CD4-positive, alpha-beta memory T cell (primary cell): ENCODE measurements around the gene GPR132. TPM values are rescaled to one million over a fixed set of nuclear protein-coding genes. Genes with fewer than 3 reads are reported as not detected.

ENCODE experiments used
- CTCF ChIA-PET: fragments of 350-600 bp; sonication (Branson Sonifier 250); formaldehyde crosslinking; loops from one replicate; lab custom pipeline; 2021; ENCODE audit warnings: inconsistent platforms; ENCODE audit not compliant: partially characterized antibody; lab: Charles Lee
- POLR2A ChIA-PET: fragments of 350-600 bp; sonication (Branson Sonifier 250); formaldehyde crosslinking; loops from one replicate; lab custom pipeline; 2021; ENCODE audit not compliant: partially characterized antibody; lab: Charles Lee
- DNase-seq, 5 donors: peaks; one replicate each; pipeline versions ENCODE4 v3.0.0 to v3.0.0-alpha.2; 2020 to 2022; ENCODE audit warnings: mixed read lengths in 1 of 5
- H3K27ac ChIP-seq: one replicate; pipeline ENCODE4 v1.7.0; 2013; ENCODE audit warnings: low read depth, low read length
- H3K27me3 ChIP-seq: 2 replicates; pipeline ENCODE4 v1.7.0; 2013; ENCODE audit warnings: mild to moderate bottlenecking, low read length, moderate library complexity; ENCODE audit not compliant: insufficient read depth
- H3K36me3 ChIP-seq: 2 replicates; pipeline ENCODE4 v1.7.0; 2013; ENCODE audit warnings: mild to moderate bottlenecking, low read length, moderate library complexity; ENCODE audit not compliant: insufficient read depth
- H3K4me1 ChIP-seq: 2 replicates; pipeline ENCODE4 v1.7.0; 2013; ENCODE audit warnings: mild to moderate bottlenecking, low read length, moderate library complexity; ENCODE audit not compliant: insufficient read depth
- H3K4me3 ChIP-seq, 2 donors: one replicate each; pipeline ENCODE4 v1.7.0; 2013; ENCODE audit warnings: low read length in 2 of 2, mild to moderate bottlenecking in 1 of 2
- H3K9me3 ChIP-seq, 2 donors: one replicate each; pipeline ENCODE4 v1.7.0; 2013; ENCODE audit warnings: low read length in 2 of 2, control low read depth in 1 of 2; ENCODE audit not compliant: control insufficient read depth in 1 of 2
- H3K27ac Mint-ChIP-seq, 7 donors: one replicate each; pipeline ENCODE4 v1.8.0; 2020 to 2021; ENCODE audit warnings: mixed read lengths in 7 of 7, mild to moderate bottlenecking in 6 of 7, inconsistent platforms in 3 of 7, moderate library complexity in 3 of 7
- H3K27me3 Mint-ChIP-seq, 2 donors: one replicate each; pipeline ENCODE4 v1.8.0; 2020 to 2021; ENCODE audit warnings: mixed read lengths in 2 of 2
- H3K36me3 Mint-ChIP-seq, 2 donors: one replicate each; pipeline ENCODE4 v1.8.0; 2020 to 2021; ENCODE audit warnings: mixed read lengths in 2 of 2, inconsistent platforms in 1 of 2, mild to moderate bottlenecking in 1 of 2
- H3K4me1 Mint-ChIP-seq, 4 donors: one replicate each; pipeline ENCODE4 v1.8.0; 2020 to 2021; ENCODE audit warnings: mixed read lengths in 4 of 4, mild to moderate bottlenecking in 1 of 4
- H3K4me3 Mint-ChIP-seq, 8 donors: one replicate each; pipeline ENCODE4 v1.8.0; 2020 to 2021; ENCODE audit warnings: mixed read lengths in 8 of 8, mild to moderate bottlenecking in 7 of 8, moderate library complexity in 6 of 8, inconsistent platforms in 3 of 8
- H3K9me3 Mint-ChIP-seq, 8 donors: one replicate each; pipeline ENCODE4 v1.8.0; 2020 to 2021; ENCODE audit warnings: mixed read lengths in 8 of 8, mild to moderate bottlenecking in 5 of 8, inconsistent platforms in 3 of 8, moderate library complexity in 1 of 8
- intact Hi-C: fragments of 100-400 bp; cut with micrococcal nuclease; formaldehyde crosslinking; loops from one replicate; pipeline ENCODE4 v1.15.1; 2023
- polyA plus RNA-seq, 2 donors: library from polyadenylated mRNA; unstranded; fragments of 300-500 nt; fragmentation: Illumina TruSeq; gene quantifications; one replicate each; pipeline ENCODE4 v1.2.3, GENCODE V29; 2021
- total RNA-seq, 2 experiments: library from RNA; stranded (reverse); gene quantifications; one replicate each; pipeline ENCODE4 v1.2.3, GENCODE V29; 2021

GPR132 gene
- total and polyA plus RNA-seq, 4 experiments from 2014 or later, result 4.9 to 49.2 (median 43.7) TPM

- H3K4me3 ChIP-seq, result no peak overlapping the region
- no peaks in the 10 kb centered on the region for H3K27me3 Mint-ChIP-seq
- CTCF ChIA-PET, result no interaction called here
- H3K36me3 ChIP-seq, result no peaks in the 10 kb centered on the region
- no peaks in the 10 kb centered on the region for H3K9me3 Mint-ChIP-seq
- H3K27ac Mint-ChIP-seq, result peak overlapping the region; percentile 42 to 92 (median 84)
- no peak for DNase-seq
- no peaks in the 10 kb centered on the region for H3K9me3 ChIP-seq
- peaks cover 24 to 65% (median 42%) of the 10 kb centered on the region in 4 donors for H3K4me1 Mint-ChIP-seq
- POLR2A ChIA-PET, result interaction anchor here (0.7 kb wide), 1 partner anchor 329 kb away, joined by 3 read pairs; the partner anchor contains the start of gene TEX22
- intact Hi-C loops, result no loop called here
- no peaks in the 10 kb centered on the region for H3K27me3 ChIP-seq
- no peak overlapping the region for H3K27ac ChIP-seq
- peaks cover 55% of the 10 kb centered on the region for H3K4me1 ChIP-seq
- H3K4me3 Mint-ChIP-seq, result peak overlapping the region in 6 of 8 donors; percentile 26 to 69 (median 55)
- peaks cover 0 to 5% of the 10 kb centered on the region in 2 donors for H3K36me3 Mint-ChIP-seq
Observed at GRCh38 chr14:105069522-105069870, 4.3 kb upstream of the GPR132 start.

- Mint-ChIP-seq H3K9me3 (no peaks in the 10 kb centered on the region), H3K4me1 (peaks cover 27 to 72% (median 48%) of the 10 kb centered on the region in 4 donors), H3K27me3 (no peaks in the 10 kb centered on the region), H3K36me3 (peaks cover 0 to 7% of the 10 kb centered on the region in 2 donors), H3K27ac (peak overlapping the region; percentile 74 to 99 (median 88)), H3K4me3 (peak overlapping the region in 5 of 8 donors; percentile 21 to 66 (median 65))
- Histone ChIP-seq H3K27me3 (no peaks in the 10 kb centered on the region), H3K9me3 (no peaks in the 10 kb centered on the region), H3K4me3 (no peak overlapping the region), H3K4me1 (peaks cover 62% of the 10 kb centered on the region), H3K36me3 (no peaks in the 10 kb centered on the region), H3K27ac (no peak overlapping the region)
- intact Hi-C loops, result no loop called here
- no peak for DNase-seq
- POLR2A ChIA-PET, result no interaction called here
- CTCF ChIA-PET, result no interaction called here
Observed at GRCh38 chr14:105068818-105069217, 3.6 kb upstream of the GPR132 start.

GRCh38 chr14:105067969-105068301 lies 2.7 kb upstream of the GPR132 start:
- Histone ChIP-seq H3K4me3 (peak overlapping the region in 1 of 2 donors; percentile 35), H3K9me3 (no peaks in the 10 kb centered on the region), H3K4me1 (peaks cover 71% of the 10 kb centered on the region), H3K36me3 (no peaks in the 10 kb centered on the region), H3K27ac (peak overlapping the region; percentile 93), H3K27me3 (no peaks in the 10 kb centered on the region)
- Mint-ChIP-seq H3K9me3 (no peaks in the 10 kb centered on the region), H3K4me3 (peak overlapping the region in 2 of 8 donors; percentile 65 to 75), H3K27me3 (no peaks in the 10 kb centered on the region), H3K36me3 (peaks cover 0 to 7% of the 10 kb centered on the region in 2 donors), H3K27ac (peak overlapping the region; percentile 92 to 100 (median 99)), H3K4me1 (peaks cover 30 to 81% (median 53%) of the 10 kb centered on the region in 4 donors)
- no peak for DNase-seq
- ChIA-PET POLR2A (interaction anchor here (0.8 to 12.5 kb wide), 9 partner anchors 8 to 418 kb away, joined by 3 to 230 read pairs (median 5); partner anchors contain the start of genes CDCA4 and PACS2), CTCF (interaction anchor here (1.3 to 12.3 kb wide), 3 partner anchors 20 to 92 kb away, joined by 3 to 163 read pairs (median 9); no protein-coding TSS in a partner anchor)
- intact Hi-C loops, result no loop called here

- Mint-ChIP-seq H3K27me3 (no peaks in the 10 kb centered on the region), H3K27ac (peak overlapping the region; percentile 92 to 100 (median 99)), H3K36me3 (peaks cover 0 to 7% of the 10 kb centered on the region in 2 donors), H3K9me3 (no peaks in the 10 kb centered on the region), H3K4me1 (peaks cover 33 to 86% (median 57%) of the 10 kb centered on the region in 4 donors), H3K4me3 (peak overlapping the region; percentile 57 to 80 (median 71))
- intact Hi-C loops, result no loop called here
- Histone ChIP-seq H3K27ac (peak overlapping the region; percentile 93), H3K9me3 (no peaks in the 10 kb centered on the region), H3K27me3 (no peaks in the 10 kb centered on the region), H3K36me3 (no peaks in the 10 kb centered on the region), H3K4me1 (peaks cover 77% of the 10 kb centered on the region), H3K4me3 (peak overlapping the region in 1 of 2 donors; percentile 35)
- ChIA-PET CTCF (interaction anchor here (0.8 to 12.3 kb wide), 4 partner anchors 8 to 92 kb away, joined by 3 to 163 read pairs (median 6); no protein-coding TSS in a partner anchor), POLR2A (interaction anchor here (0.8 to 12.5 kb wide), 14 partner anchors 8 to 418 kb away, joined by 3 to 230 read pairs (median 6); partner anchors contain the start of genes BRF1, CDCA4, CLBA1 and PACS2)
- peak in 3 of 5 donors; percentile 37 to 68 (median 41) for DNase-seq
Observed at GRCh38 chr14:105067140-105067968, 2.1 kb upstream of the GPR132 start.

GRCh38 chr14:105066240-105067071 lies 1.2 kb upstream of the GPR132 start:
- H3K27me3 ChIP-seq, result no peaks in the 10 kb centered on the region
- Mint-ChIP-seq H3K4me3 (peak overlapping the region; percentile 66 to 97 (median 95)), H3K27me3 (no peaks in the 10 kb centered on the region), H3K36me3 (peaks cover 0 to 13% of the 10 kb centered on the region in 2 donors), H3K4me1 (peaks cover 33 to 87% (median 62%) of the 10 kb centered on the region in 4 donors), H3K27ac (peak overlapping the region; percentile 92 to 100 (median 99)), H3K9me3 (no peaks in the 10 kb centered on the region)
- H3K9me3 ChIP-seq, result no peaks in the 10 kb centered on the region
- intact Hi-C loops, result no loop called here
- no peak for DNase-seq
- peaks cover 86% of the 10 kb centered on the region for H3K4me1 ChIP-seq
- POLR2A ChIA-PET, result interaction anchor here (0.9 to 12.5 kb wide), 18 partner anchors 8 to 415 kb away, joined by 3 to 230 read pairs (median 6); partner anchors contain the start of genes BRF1, CDCA4, CLBA1 and PACS2
- peak overlapping the region; percentile 89 to 97 for H3K4me3 ChIP-seq
- H3K36me3 ChIP-seq, result no peaks in the 10 kb centered on the region
- CTCF ChIA-PET, result interaction anchor here (0.8 to 12.3 kb wide), 6 partner anchors 7 to 91 kb away, joined by 3 to 163 read pairs (median 6); no protein-coding TSS in a partner anchor
- peak overlapping the region; percentile 93 for H3K27ac ChIP-seq

- no peaks in the 10 kb centered on the region for H3K27me3 ChIP-seq
- no peaks in the 10 kb centered on the region for H3K36me3 ChIP-seq
- Mint-ChIP-seq H3K27me3 (no peaks in the 10 kb centered on the region), H3K36me3 (peaks cover under 1 to 13% of the 10 kb centered on the region in 2 donors), H3K27ac (peak overlapping the region; percentile 92 to 100 (median 99)), H3K4me1 (peaks cover 35 to 85% (median 62%) of the 10 kb centered on the region in 4 donors), H3K9me3 (no peaks in the 10 kb centered on the region), H3K4me3 (peak overlapping the region; percentile 89 to 97 (median 95))
- intact Hi-C loops, result loop anchor here (1.0 to 2.0 kb wide), 3 partner anchors 22 to 426 kb away; partner anchors contain the start of genes CDCA4 and TEDC1
- peaks cover 91% of the 10 kb centered on the region for H3K4me1 ChIP-seq
- no peaks in the 10 kb centered on the region for H3K9me3 ChIP-seq
- POLR2A ChIA-PET, result interaction anchor here (0.9 to 12.5 kb wide), 16 partner anchors 10 to 417 kb away, joined by 3 to 230 read pairs (median 8); partner anchors contain the start of genes BRF1, CDCA4, CLBA1 and PACS2
- peak in 2 of 5 donors; percentile 22 to 61 for DNase-seq
- CTCF ChIA-PET, result interaction anchor here (0.8 to 12.3 kb wide), 7 partner anchors 11 to 89 kb away, joined by 3 to 163 read pairs (median 5); no protein-coding TSS in a partner anchor
- H3K27ac ChIP-seq, result peak overlapping the region; percentile 93
- peak overlapping the region; percentile 89 to 97 for H3K4me3 ChIP-seq
Observed at GRCh38 chr14:105064721-105065143, 498 bp downstream of the GPR132 start.
